ENCODE data around the gene GAB2. TPM values are rescaled to one million over a fixed set of nuclear protein-coding genes. Genes with fewer than 3 reads are reported as not detected.

GAB2 gene
- total and polyA plus RNA-seq, 2 of the 4 experiments (the other 2 are of a cell fraction), result 3.3 to 5.9 TPM

DNA sequence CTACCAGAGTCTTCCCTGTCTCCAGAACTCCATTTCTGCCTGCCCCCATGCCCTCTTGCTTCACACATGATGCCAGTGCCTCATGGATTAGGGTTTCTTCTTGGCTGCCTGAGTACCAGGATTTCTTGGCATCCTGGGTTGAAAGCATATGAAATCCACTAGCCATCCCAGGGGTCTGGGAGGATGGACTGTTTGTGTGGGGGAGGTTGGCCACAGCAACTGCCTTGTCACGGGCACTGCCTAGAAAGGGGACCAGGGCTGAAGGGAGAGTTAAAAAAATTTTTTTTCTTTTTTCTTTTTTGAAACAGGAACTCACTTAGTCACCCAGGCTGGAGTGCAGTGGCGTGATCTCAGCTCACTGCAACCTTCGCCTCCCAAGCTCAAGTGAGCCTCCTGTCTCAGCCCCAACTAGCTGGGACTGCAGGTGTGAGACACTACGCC lies 224.7 kb downstream of the GAB2 start:
- Histone ChIP-seq H3K4me1 (ENCODE audit: control insufficient read depth, insufficient read depth, low read length) (peaks cover 7% of the 10 kb centered on the region), H3K36me3 (ENCODE audit: control insufficient read depth, insufficient read depth, low read length) (peaks cover 7% of the 10 kb centered on the region; the same call in 1 of the 2 replicates), H3K4ac (ENCODE audit: low read depth, low read length) (no peak overlapping the region), H2BK120ac (ENCODE audit: low read depth, low read length) (no peak overlapping the region), H3K18ac (ENCODE audit: low read depth, low read length) (no peak overlapping the region), H3K79me1 (ENCODE audit: low read depth in 1 of 2, low read length in 2 of 2) (peaks cover 45 to 85% of the 10 kb centered on the region in 2 experiments), H2BK5ac (ENCODE audit: low read depth, low read length, poor library complexity, severe bottlenecking) (no peak overlapping the region), H4K5ac (ENCODE audit: low read depth, low read length) (no peak overlapping the region), H4K8ac (ENCODE audit: low read depth in 2 of 2, low read length in 2 of 2) (no peak overlapping the region), H3K9me1 (ENCODE audit: insufficient read depth, low read length) (peaks cover 15% of the 10 kb centered on the region), H3K9ac (ENCODE audit: low read depth, low read length) (no peak overlapping the region), H4K91ac (ENCODE audit: insufficient read depth, low read depth, low read length) (no peak overlapping the region), H2AK9ac (replicated peaks; ENCODE audit: low read depth, low read length, poor library complexity) (no peak overlapping the region), H3K14ac (replicated peaks; ENCODE audit: low read depth, low read length) (no peak overlapping the region; the same call in 1 of the 2 replicates), H2AK5ac (ENCODE audit: low read depth, low read length) (no peak overlapping the region), H2BK20ac (ENCODE audit: low read depth, low read length) (no peak overlapping the region), H4K20me1 (ENCODE audit: insufficient read depth, low read length) (peaks cover 42% of the 10 kb centered on the region), H3K56ac (ENCODE audit: extremely low read depth, insufficient read depth, low read length) (no peak overlapping the region), H3K9me3 (ENCODE audit: control insufficient read depth, insufficient read depth, low read length) (no peaks in the 10 kb centered on the region), H3K27ac (ENCODE audit: insufficient read depth, low read length) (no peak overlapping the region), H3K27me3 (ENCODE audit: control insufficient read depth, insufficient read depth, low read length) (no peaks in the 10 kb centered on the region), H3K4me2 (ENCODE audit: low read depth, low read length) (no peak overlapping the region), H3K23ac (ENCODE audit: low read depth, low read length) (no peak overlapping the region), H2BK15ac (ENCODE audit: low read depth, low read length) (no peak overlapping the region), H2AFZ (replicated peaks; ENCODE audit: low read length, poor library complexity) (no peak overlapping the region), H3K4me3 (ENCODE audit: insufficient read depth, low read depth, low read length) (no peak overlapping the region)
- DNase-seq (no peak), ATAC-seq (ENCODE audit: low read depth) (no peak)
- intact Hi-C loops (cut with micrococcal nuclease), result no loop called here
- in situ Hi-C loops (cut with MboI; ENCODE audit: low sequenced_read_pairs), result no loop called here
- dilution Hi-C loops (cut with HindIII; ENCODE audit: low sequenced_read_pairs, unreplicated experiment), result no loop called here
- BruUV-seq (replicated peaks), result no TSS peak
- WGBS, 2 experiments (ENCODE audit: extremely low coverage in 2 of 2, insufficient read length in 1 of 2), result no CpG with 5 or more reads among the region's 4 CpGs
- TF ChIP-seq RCOR1 (IDR thresholded peaks at IDR 0.05; ENCODE audit: insufficient replicate concordance, low read length) (no peak), CEBPB (IDR thresholded peaks at IDR 0.05; ENCODE audit: low read depth, low read length) (0 out of 2 replicates have a peak, but pooled peaks have one; percentile 17)
- POLR2A ChIA-PET (ENCODE audit: unreplicated experiment), result no interaction called here
- CTCF ChIA-PET, result interaction anchor here (0.6 kb wide), 1 partner anchor 83 kb away, joined by 4 read pairs; no protein-coding TSS in a partner anchor

Data from IMR-90 (cell line).